HCT116 (cell line): ENCODE data around the gene SUPT3H.
"Not testable (repeated sequence)": the region's sequence is repeated elsewhere in the genome, so short reads cannot be mapped to it uniquely, and the experiment has no call there.

Experiments used
- CBX3 ChIP-seq: IDR thresholded peaks from 2 replicates; pipeline ENCODE4 v1.6.1; 2012; ENCODE audit warnings: low read depth
- EZH2 ChIP-seq: fragments of 200-600 bp; sonication (generic); IDR thresholded peaks from 2 replicates; pipeline ENCODE4 v1.6.1; 2017; ENCODE audit warnings: antibody characterized with exemption, mixed run types
- JUND ChIP-seq: IDR thresholded peaks from 2 replicates; pipeline ENCODE4 v1.6.1; 2012
- POLR2AphosphoS5 ChIP-seq: IDR thresholded peaks from 2 replicates; pipeline ENCODE4 v1.6.1; 2011; ENCODE audit warnings: mild to moderate bottlenecking, low read depth, low read length, moderate library complexity
- RAD21 ChIP-seq: IDR thresholded peaks from 2 replicates; pipeline ENCODE4 v1.6.1; 2012; ENCODE audit warnings: low read depth, mild to moderate bottlenecking
- YY1 ChIP-seq: IDR thresholded peaks from 2 replicates; pipeline ENCODE4 v1.6.1; 2011; ENCODE audit warnings: low read length, low read depth, moderate library complexity, mild to moderate bottlenecking; ENCODE audit not compliant: insufficient replicate concordance; ENCODE audit errors: extremely low read depth
- TF ChIP-seq, protein P1 (sequence below), 3 experiments: fragments of 200-600 bp in 1 of 3; sonication (generic) in 1 of 3; IDR thresholded peaks in 2 of 3; conservative IDR thresholded peaks in 1 of 3; 2 replicates each; pipeline ENCODE4 v1.5.1; 2012 to 2017; ENCODE audit warnings: low read depth in 2 of 3, low read length in 2 of 3, antibody characterized with exemption in 1 of 3, borderline replicate concordance in 1 of 3, control low read depth in 1 of 3, mild to moderate bottlenecking in 1 of 3, mixed read lengths in 1 of 3, mixed run types in 1 of 3, moderate library complexity in 1 of 3; ENCODE audit not compliant: insufficient read depth in 1 of 3

DNA sequence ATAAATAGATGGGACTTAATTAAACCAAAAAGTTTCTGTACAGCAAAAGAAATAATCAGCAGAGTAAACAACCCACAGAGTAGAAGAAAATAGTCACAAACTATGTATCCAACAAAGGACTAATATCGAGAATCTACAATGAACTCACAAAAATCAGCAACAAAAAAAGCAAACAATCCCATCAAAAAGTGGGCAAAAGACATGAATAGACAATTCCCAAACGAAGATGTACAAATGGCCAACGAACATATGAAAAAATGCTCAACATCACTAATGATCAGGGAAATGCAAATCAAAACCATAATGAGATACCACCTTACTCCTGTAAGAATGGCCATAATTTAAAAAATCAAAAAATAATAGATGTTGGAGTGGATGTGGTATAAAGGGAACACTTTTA is 232.1 kb downstream of the SUPT3H start:
- TF ChIP-seq, protein P1, sequence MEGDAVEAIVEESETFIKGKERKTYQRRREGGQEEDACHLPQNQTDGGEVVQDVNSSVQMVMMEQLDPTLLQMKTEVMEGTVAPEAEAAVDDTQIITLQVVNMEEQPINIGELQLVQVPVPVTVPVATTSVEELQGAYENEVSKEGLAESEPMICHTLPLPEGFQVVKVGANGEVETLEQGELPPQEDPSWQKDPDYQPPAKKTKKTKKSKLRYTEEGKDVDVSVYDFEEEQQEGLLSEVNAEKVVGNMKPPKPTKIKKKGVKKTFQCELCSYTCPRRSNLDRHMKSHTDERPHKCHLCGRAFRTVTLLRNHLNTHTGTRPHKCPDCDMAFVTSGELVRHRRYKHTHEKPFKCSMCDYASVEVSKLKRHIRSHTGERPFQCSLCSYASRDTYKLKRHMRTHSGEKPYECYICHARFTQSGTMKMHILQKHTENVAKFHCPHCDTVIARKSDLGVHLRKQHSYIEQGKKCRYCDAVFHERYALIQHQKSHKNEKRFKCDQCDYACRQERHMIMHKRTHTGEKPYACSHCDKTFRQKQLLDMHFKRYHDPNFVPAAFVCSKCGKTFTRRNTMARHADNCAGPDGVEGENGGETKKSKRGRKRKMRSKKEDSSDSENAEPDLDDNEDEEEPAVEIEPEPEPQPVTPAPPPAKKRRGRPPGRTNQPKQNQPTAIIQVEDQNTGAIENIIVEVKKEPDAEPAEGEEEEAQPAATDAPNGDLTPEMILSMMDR (IDR thresholded peaks at IDR 0.05 in 2 of 3, conservative IDR thresholded peaks at IDR 0.05 in 1 of 3; ENCODE audit: borderline replicate concordance in 1 of 3, insufficient read depth in 1 of 3, low read depth in 2 of 3, low read length in 2 of 3): not testable (repeated sequence)
- not testable (repeated sequence) for TF ChIP-seq POLR2AphosphoS5, EZH2, YY1, CBX3, JUND, RAD21
